Smooth muscle cell (in vitro differentiated cells): ENCODE measurements around the gene CYSLTR2. TPM values are rescaled to one million over a fixed set of nuclear protein-coding genes. Genes with fewer than 3 reads are reported as not detected.

Source experiments
- DNase-seq: peaks from one replicate; lab custom pipeline; 2025; ENCODE audit not compliant: unreplicated experiment; lab: John Stamatoyannopoulos, UW
- H2AFZ ChIP-seq: fragments of 200-600 bp; sonication (generic); 2 replicates; pipeline ENCODE4 v1.6.0; 2016; ENCODE audit warnings: antibody characterized with exemption, low read depth, mild to moderate bottlenecking
- H3F3A ChIP-seq: fragments of 200-600 bp; sonication (generic); 2 replicates; pipeline ENCODE4 v1.6.0; 2017; ENCODE audit warnings: antibody characterized with exemption, low read depth
- H3K27ac ChIP-seq: fragments of 200-600 bp; sonication (generic); 2 replicates; pipeline ENCODE4 v1.5.1; 2016; ENCODE audit warnings: low read depth, mild to moderate bottlenecking
- H3K27me3 ChIP-seq: fragments of 200-600 bp; sonication (generic); 2 replicates; pipeline ENCODE4 v1.6.1; 2016; ENCODE audit warnings: low read depth, mild to moderate bottlenecking
- H3K36me3 ChIP-seq: fragments of 200-600 bp; sonication (generic); 2 replicates; pipeline ENCODE4 v1.5.1; 2016; ENCODE audit warnings: low read depth
- H3K4me1 ChIP-seq: fragments of 200-600 bp; sonication (generic); 2 replicates; pipeline ENCODE4 v1.5.1; 2016; ENCODE audit warnings: low read depth
- H3K4me2 ChIP-seq: fragments of 200-600 bp; sonication (generic); 2 replicates; pipeline ENCODE4 v1.6.0; 2016; ENCODE audit warnings: mild to moderate bottlenecking
- H3K4me3 ChIP-seq: fragments of 200-600 bp; sonication (generic); 2 replicates; pipeline ENCODE4 v1.5.1; 2016; ENCODE audit warnings: mild to moderate bottlenecking
- H3K79me2 ChIP-seq: fragments of 200-600 bp; sonication (generic); 2 replicates; pipeline ENCODE4 v1.6.0; 2016; ENCODE audit warnings: low read depth, mild to moderate bottlenecking
- H3K9ac ChIP-seq: fragments of 200-600 bp; sonication (generic); 2 replicates; pipeline ENCODE4 v1.6.0; 2016; ENCODE audit warnings: low read depth
- H3K9me3 ChIP-seq: fragments of 200-600 bp; sonication (generic); replicated peaks from 2 replicates; pipeline ENCODE4 v1.5.1; 2016; ENCODE audit warnings: low read depth
- H4K20me1 ChIP-seq: fragments of 200-600 bp; sonication (generic); 2 replicates; pipeline ENCODE4 v1.6.0; 2016; ENCODE audit warnings: low read depth
- WGBS: methylation state at CpG from one replicate; pipeline ENCODE4 v1.1.7; 2016; ENCODE audit warnings: low lambda C conversion rate; 5-methylcytosine and 5-hydroxymethylcytosine counted together
- polyA plus RNA-seq: library from polyadenylated mRNA; unstranded; fragments of >200 nt; fragmentation: Nextera tagmentation; extraction: Ambion mirVana; gene quantifications from 2 replicates; pipeline ENCODE4 v1.2.1, GENCODE V29; 2016
- total RNA-seq: library from RNA; depleted of rRNA; stranded (reverse); fragments of >200 nt; gene quantifications from 2 replicates; pipeline ENCODE4 v1.2.3, GENCODE V29; 2014
- TF ChIP-seq, protein P1 (sequence below): fragments of 200-600 bp; sonication (generic); IDR thresholded peaks from 2 replicates; pipeline ENCODE4 v1.5.1; 2017; ENCODE audit warnings: borderline replicate concordance, mild to moderate bottlenecking, antibody characterized with exemption; ENCODE audit not compliant: insufficient read depth, poor library complexity, severe bottlenecking

CYSLTR2 gene
- total and polyA plus RNA-seq, 2 experiments from 2014 or later: 0.54 to 0.71 TPM

DNA sequence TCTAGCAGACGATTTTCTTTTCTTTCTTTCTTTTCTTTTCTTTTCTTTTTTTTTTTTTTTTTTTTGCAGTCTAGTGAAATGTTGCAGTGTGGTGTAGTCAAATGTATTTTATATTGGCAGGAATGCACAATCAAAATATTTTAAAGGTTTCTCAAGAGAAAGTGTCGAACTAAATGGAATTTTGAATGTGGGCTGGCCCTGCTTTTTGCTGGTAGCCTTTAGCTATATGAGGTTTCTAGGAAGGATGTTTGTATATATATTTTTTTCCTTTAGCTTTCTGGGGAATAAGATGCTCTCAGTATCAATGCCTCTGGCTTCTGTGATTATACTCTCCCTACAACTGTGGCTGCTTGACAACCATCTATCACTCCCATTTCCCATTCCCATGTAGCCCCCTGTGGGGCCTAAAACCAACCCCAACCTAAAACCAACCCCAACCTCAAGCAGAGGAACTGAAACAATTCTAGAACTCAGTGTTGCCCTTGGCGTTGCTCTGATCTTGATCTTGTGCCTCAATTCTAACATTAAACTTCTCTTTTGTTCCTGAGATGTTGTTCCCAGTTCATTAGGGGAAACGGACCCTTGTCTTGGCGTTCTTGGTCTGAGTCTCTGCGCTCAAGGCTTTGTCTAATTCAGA lies 27.1 kb downstream of the CYSLTR2 start:
- Histone ChIP-seq H2AFZ (no peak overlapping the region), H3K79me2 (no peaks in the 10 kb centered on the region)
- 90% methylated on average over 6 of the region's 6 CpGs for WGBS

DNA sequence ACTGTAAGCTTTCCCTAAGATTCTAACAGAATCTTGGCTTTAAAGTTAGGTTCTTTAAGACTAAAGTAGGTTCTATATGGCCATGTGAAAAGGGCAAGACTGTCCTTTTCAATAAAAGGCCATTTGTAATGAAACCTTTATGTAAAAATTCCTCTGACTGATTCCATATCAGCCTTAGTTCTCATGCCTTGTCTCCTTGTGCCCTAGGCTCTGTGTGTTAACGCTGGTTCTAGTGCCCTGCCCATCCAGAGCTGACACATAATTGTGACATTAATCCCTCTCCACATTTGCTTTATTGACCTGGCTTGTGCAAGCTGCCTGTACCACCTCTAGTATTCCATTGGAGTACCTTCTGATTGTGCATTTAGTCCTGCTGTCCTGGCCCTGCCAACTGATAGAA lies 28.2 kb downstream of the CYSLTR2 start:
- Histone ChIP-seq H3K4me2 (no peak overlapping the region), H3K9ac (no peak overlapping the region), H3K9me3 (no peaks in the 10 kb centered on the region), H3K4me1 (no peaks in the 10 kb centered on the region), H3K27ac (no peak overlapping the region), H2AFZ (no peak overlapping the region), H3F3A (no peaks in the 10 kb centered on the region), H3K79me2 (no peaks in the 10 kb centered on the region), H4K20me1 (no peaks in the 10 kb centered on the region), H3K4me3 (no peak overlapping the region), H3K27me3 (no peaks in the 10 kb centered on the region), H3K36me3 (no peaks in the 10 kb centered on the region)
- WGBS: 85% methylated on average over 1 of the region's 1 CpG
- no peak for DNase-seq
- TF ChIP-seq, protein P1, sequence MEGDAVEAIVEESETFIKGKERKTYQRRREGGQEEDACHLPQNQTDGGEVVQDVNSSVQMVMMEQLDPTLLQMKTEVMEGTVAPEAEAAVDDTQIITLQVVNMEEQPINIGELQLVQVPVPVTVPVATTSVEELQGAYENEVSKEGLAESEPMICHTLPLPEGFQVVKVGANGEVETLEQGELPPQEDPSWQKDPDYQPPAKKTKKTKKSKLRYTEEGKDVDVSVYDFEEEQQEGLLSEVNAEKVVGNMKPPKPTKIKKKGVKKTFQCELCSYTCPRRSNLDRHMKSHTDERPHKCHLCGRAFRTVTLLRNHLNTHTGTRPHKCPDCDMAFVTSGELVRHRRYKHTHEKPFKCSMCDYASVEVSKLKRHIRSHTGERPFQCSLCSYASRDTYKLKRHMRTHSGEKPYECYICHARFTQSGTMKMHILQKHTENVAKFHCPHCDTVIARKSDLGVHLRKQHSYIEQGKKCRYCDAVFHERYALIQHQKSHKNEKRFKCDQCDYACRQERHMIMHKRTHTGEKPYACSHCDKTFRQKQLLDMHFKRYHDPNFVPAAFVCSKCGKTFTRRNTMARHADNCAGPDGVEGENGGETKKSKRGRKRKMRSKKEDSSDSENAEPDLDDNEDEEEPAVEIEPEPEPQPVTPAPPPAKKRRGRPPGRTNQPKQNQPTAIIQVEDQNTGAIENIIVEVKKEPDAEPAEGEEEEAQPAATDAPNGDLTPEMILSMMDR: no peak

More for the DNA sequence above, 27.1 kb downstream of the CYSLTR2 start:
- H3K4me3 ChIP-seq: no peak overlapping the region
- H3K9me3 ChIP-seq: no peaks in the 10 kb centered on the region
- H4K20me1 ChIP-seq: no peaks in the 10 kb centered on the region
- H3K9ac ChIP-seq: no peak overlapping the region
- H3K27me3 ChIP-seq: no peaks in the 10 kb centered on the region
- no peak overlapping the region for H3K27ac ChIP-seq
- H3K4me2 ChIP-seq: no peak overlapping the region
- no peaks in the 10 kb centered on the region for H3F3A ChIP-seq
- no peaks in the 10 kb centered on the region for H3K4me1 ChIP-seq
- TF ChIP-seq, protein P1: no peak
- no peaks in the 10 kb centered on the region for H3K36me3 ChIP-seq
- no peak for DNase-seq

DNA sequence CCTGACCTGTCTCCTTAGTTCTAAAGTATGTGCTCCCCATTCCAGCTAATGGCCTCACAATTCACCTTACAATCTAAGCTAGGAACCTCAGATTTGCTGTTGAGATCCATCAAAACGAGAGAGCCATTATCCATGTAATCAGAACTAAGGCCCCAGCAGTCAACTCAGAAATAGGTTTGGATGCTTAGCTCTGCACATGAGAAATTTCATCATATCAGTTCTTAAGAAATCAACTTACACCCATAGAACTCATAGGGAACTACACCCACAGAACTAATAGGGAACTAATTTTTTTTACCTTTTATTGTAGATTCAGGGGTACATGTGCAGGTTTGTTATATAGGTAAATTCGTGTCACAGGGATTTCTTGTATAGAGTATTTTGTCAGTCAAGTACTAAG lies 28.7 kb downstream of the CYSLTR2 start:
- Histone ChIP-seq H3K9ac (no peak overlapping the region), H3K36me3 (no peaks in the 10 kb centered on the region), H3K4me1 (no peaks in the 10 kb centered on the region), H4K20me1 (no peaks in the 10 kb centered on the region), H3K27me3 (no peaks in the 10 kb centered on the region), H3K9me3 (no peaks in the 10 kb centered on the region), H3F3A (no peaks in the 10 kb centered on the region), H3K79me2 (no peaks in the 10 kb centered on the region), H3K4me2 (no peak overlapping the region), H3K27ac (no peak overlapping the region), H3K4me3 (no peak overlapping the region), H2AFZ (no peak overlapping the region)
- 89% methylated on average over 2 of the region's 2 CpGs for WGBS
- DNase-seq: no peak
- TF ChIP-seq, protein P1: no peak

DNA sequence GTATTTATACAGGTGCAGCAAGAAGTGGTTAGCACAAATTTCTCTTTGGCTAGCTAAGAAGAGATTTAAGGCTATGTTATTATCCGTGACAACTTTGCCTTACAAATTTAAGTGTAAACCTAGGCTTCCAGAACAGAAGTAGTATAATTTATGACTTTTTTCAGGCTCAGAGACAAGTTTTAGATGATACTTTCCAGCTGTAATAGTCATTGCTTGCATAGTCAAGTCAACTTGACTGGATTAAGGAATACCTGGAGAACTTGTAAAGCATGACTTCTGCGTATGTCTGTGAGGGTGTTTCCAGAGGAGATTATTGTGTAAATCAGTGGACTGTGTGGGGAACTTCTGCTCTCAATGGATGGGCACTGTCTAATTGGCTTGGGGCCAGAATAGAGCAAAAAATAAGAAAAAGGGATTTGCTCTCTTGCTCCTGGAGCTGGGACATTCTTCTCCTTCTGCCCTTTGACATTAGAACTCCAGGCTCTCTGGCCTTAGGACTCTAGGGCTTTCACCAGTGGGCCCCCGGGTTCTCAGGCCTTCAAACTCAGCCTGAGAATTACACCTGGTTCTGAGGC lies 33.0 kb downstream of the CYSLTR2 start:
- Histone ChIP-seq H3F3A (no peaks in the 10 kb centered on the region), H3K4me1 (no peaks in the 10 kb centered on the region), H3K36me3 (no peaks in the 10 kb centered on the region), H4K20me1 (no peaks in the 10 kb centered on the region), H3K79me2 (no peaks in the 10 kb centered on the region), H3K4me3 (no peak overlapping the region), H3K27ac (no peak overlapping the region), H2AFZ (no peak overlapping the region), H3K9me3 (no peaks in the 10 kb centered on the region), H3K27me3 (no peaks in the 10 kb centered on the region), H3K4me2 (no peak overlapping the region), H3K9ac (no peak overlapping the region)
- WGBS: 93% methylated on average over 3 of the region's 3 CpGs
- TF ChIP-seq, protein P1: no peak
- DNase-seq: no peak
